ENCODE results near the gene DNM3.

The DNM3 gene

DNA sequence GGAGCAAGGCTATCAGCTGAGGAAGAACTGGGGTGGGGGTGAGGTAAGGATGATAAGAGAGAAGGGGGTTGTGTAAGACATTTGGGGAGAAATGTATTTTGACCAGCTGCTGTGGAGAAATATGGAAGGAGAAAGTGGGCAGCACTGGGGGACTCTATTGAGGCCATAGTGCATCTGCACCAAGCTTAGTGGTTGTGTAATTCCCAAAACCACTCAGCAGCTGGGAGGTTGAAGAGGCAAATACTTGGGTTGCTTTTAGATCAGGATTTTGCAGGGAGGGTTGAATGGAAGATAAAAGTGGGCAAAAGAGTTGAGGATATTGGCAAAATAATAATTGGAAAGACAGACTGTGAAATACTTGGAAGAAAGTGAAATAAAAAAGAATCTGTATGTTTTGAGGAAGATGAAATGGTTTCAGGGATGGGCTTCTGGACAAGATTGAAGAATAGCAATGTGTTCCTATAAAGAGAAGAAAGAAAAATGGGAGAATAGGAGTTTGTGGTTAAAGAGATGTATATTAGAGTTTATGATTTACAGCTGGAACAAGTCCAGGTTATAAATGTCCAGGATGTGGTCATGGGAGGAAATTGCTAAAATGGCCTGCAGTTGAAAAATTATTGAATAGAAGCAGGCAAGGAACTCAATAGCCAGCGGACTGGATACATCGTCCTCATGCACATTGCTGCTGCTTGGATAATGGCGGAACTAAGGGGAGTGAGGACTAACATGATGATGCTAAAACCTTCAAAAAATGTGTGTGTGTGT is 162.7 kb downstream of the DNM3 start:
- no peaks in the 10 kb centered on the region for H3K27me3 ChIP-seq (replicated peaks; ENCODE audit: insufficient read depth, low read length)

DNA sequence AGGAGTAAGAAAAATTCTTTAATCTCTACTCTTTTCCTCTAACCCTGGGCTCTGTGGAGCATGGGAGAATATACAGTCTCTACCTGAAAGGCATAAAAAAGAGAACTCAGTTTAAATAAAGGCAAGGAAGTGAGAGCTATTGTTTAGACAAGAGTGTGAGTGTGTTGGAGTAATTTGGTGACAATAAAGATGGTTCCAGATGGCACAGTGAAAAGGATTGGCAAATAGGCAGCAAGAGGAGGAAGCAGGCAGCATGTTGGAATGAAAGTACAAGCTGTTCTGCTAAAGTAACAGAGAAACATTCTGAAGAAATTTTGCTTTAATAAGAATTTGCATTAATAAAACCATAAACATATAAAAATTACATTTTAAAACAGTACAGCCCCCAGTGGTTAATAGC is 163.4 kb downstream of the DNM3 start:
- H3K4me3 ChIP-seq (ENCODE audit: low read length) = no peak overlapping the region
- H3K9ac ChIP-seq (ENCODE audit: low read length) = no peak overlapping the region
- TF ChIP-seq, protein P1, sequence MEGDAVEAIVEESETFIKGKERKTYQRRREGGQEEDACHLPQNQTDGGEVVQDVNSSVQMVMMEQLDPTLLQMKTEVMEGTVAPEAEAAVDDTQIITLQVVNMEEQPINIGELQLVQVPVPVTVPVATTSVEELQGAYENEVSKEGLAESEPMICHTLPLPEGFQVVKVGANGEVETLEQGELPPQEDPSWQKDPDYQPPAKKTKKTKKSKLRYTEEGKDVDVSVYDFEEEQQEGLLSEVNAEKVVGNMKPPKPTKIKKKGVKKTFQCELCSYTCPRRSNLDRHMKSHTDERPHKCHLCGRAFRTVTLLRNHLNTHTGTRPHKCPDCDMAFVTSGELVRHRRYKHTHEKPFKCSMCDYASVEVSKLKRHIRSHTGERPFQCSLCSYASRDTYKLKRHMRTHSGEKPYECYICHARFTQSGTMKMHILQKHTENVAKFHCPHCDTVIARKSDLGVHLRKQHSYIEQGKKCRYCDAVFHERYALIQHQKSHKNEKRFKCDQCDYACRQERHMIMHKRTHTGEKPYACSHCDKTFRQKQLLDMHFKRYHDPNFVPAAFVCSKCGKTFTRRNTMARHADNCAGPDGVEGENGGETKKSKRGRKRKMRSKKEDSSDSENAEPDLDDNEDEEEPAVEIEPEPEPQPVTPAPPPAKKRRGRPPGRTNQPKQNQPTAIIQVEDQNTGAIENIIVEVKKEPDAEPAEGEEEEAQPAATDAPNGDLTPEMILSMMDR (IDR thresholded peaks at IDR 0.05; ENCODE audit: low read length) = no peak
- TF ChIP-seq EZH2 (optimal IDR thresholded peaks at IDR 0.05; ENCODE audit: low read depth, low read length) = no peak
- TF ChIP-seq EZH2phosphoT487 (IDR thresholded peaks at IDR 0.05; ENCODE audit: low read length) = no peak
- H2AFZ ChIP-seq (ENCODE audit: low read length) = no peak overlapping the region
- H3K9me2 ChIP-seq (replicated peaks; ENCODE audit: insufficient read depth, low read length) = no peaks in the 10 kb centered on the region
- no peaks in the 10 kb centered on the region for H3K79me2 ChIP-seq (ENCODE audit: low read length)
- H3K27me3 ChIP-seq (replicated peaks; ENCODE audit: insufficient read depth, low read length) = no peaks in the 10 kb centered on the region
- H3K4me2 ChIP-seq (ENCODE audit: low read depth, low read length) = no peak overlapping the region
- no peaks in the 10 kb centered on the region for H3F3A ChIP-seq (ENCODE audit: insufficient read depth, low read length)
- no peak for DNase-seq
- H4K20me1 ChIP-seq (ENCODE audit: insufficient read depth, low read length) = no peaks in the 10 kb centered on the region
- H3K27ac ChIP-seq (ENCODE audit: low read length) = no peak overlapping the region
- H3K36me3 ChIP-seq (replicated peaks; ENCODE audit: insufficient read depth, low read length) = no peaks in the 10 kb centered on the region
- H3K9me3 ChIP-seq (replicated peaks; ENCODE audit: insufficient read depth, low read length) = no peaks in the 10 kb centered on the region
- H3K4me1 ChIP-seq (ENCODE audit: low read length) = no peaks in the 10 kb centered on the region

More for the DNA sequence above, 162.7 kb downstream of the DNM3 start:
- Histone ChIP-seq H3K4me1 (ENCODE audit: low read length) (no peaks in the 10 kb centered on the region), H3K9me2 (replicated peaks; ENCODE audit: insufficient read depth, low read length) (no peaks in the 10 kb centered on the region), H3K27ac (ENCODE audit: low read length) (no peak overlapping the region), H3K9me3 (replicated peaks; ENCODE audit: insufficient read depth, low read length) (no peaks in the 10 kb centered on the region), H2AFZ (ENCODE audit: low read length) (no peak overlapping the region), H3K36me3 (replicated peaks; ENCODE audit: insufficient read depth, low read length) (no peaks in the 10 kb centered on the region), H3F3A (ENCODE audit: insufficient read depth, low read length) (no peaks in the 10 kb centered on the region), H4K20me1 (ENCODE audit: insufficient read depth, low read length) (no peaks in the 10 kb centered on the region), H3K79me2 (ENCODE audit: low read length) (no peaks in the 10 kb centered on the region), H3K4me2 (ENCODE audit: low read depth, low read length) (no peak overlapping the region), H3K9ac (ENCODE audit: low read length) (no peak overlapping the region), H3K4me3 (ENCODE audit: low read length) (no peak overlapping the region)
- no peak for DNase-seq
- TF ChIP-seq, protein P1 (IDR thresholded peaks at IDR 0.05; ENCODE audit: low read length) = no peak

DNA sequence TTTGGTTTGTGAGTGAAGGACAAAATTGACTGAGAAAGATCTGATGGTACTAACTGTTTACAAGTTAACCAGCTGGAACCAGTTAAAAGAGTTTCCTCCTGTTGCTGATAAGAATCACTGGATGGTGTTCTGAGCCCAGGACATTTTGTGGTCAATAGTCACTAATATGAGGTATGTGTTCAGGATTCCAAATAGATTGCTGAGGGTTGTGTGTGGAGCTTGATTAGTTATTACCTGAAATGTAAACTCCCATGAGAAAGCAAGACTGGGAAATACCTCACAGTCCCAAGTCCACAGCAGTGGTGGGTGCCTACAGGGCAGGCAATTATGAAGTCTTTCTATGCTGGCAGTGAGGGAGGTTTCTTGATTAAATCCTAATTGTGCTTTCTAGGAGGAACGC is 164.6 kb downstream of the DNM3 start:
- DNase-seq = no peak
- H2AFZ ChIP-seq (ENCODE audit: low read length) = no peak overlapping the region

More for the DNA sequence above, 164.6 kb downstream of the DNM3 start:
- Histone ChIP-seq H3K4me1 (ENCODE audit: low read length) (no peaks in the 10 kb centered on the region), H3F3A (ENCODE audit: insufficient read depth, low read length) (no peaks in the 10 kb centered on the region), H3K4me2 (ENCODE audit: low read depth, low read length) (no peak overlapping the region), H3K36me3 (replicated peaks; ENCODE audit: insufficient read depth, low read length) (no peaks in the 10 kb centered on the region), H3K27me3 (replicated peaks; ENCODE audit: insufficient read depth, low read length) (no peaks in the 10 kb centered on the region), H3K9ac (ENCODE audit: low read length) (no peak overlapping the region), H3K4me3 (ENCODE audit: low read length) (no peak overlapping the region), H3K9me2 (replicated peaks; ENCODE audit: insufficient read depth, low read length) (no peaks in the 10 kb centered on the region), H3K9me3 (replicated peaks; ENCODE audit: insufficient read depth, low read length) (no peaks in the 10 kb centered on the region), H3K79me2 (ENCODE audit: low read length) (no peaks in the 10 kb centered on the region), H4K20me1 (ENCODE audit: insufficient read depth, low read length) (no peaks in the 10 kb centered on the region), H3K27ac (ENCODE audit: low read length) (no peak overlapping the region)
- TF ChIP-seq, protein P1 (IDR thresholded peaks at IDR 0.05; ENCODE audit: low read length) = no peak
- TF ChIP-seq EZH2 (optimal IDR thresholded peaks at IDR 0.05; ENCODE audit: low read depth, low read length) = no peak
- no peak for TF ChIP-seq EZH2phosphoT487 (IDR thresholded peaks at IDR 0.05; ENCODE audit: low read length)
